K562 (cell line): ENCODE results near the gene KLRF1. TPM values are rescaled to one million over a fixed set of nuclear protein-coding genes. Genes with fewer than 3 reads are reported as not detected.

Experiments used
- ATAC-seq: fragments of 200-7000 bp; cut with Tn5 transposase; 3 replicates; pipeline ENCODE4 v1.9.1; 2020; ENCODE audit warnings: moderate library complexity
- BruUV-seq: library from RNA; stranded (reverse); fragments of 400-500 nt; replicated peaks from 2 replicates; lab custom pipeline; 2021; lab: Mats Ljungman, UMichigan
- CTCF ChIA-PET: fragments of 300-600 bp; formaldehyde crosslinking; extraction: SDS; loops from one replicate; lab custom pipeline; 2021; ENCODE audit warnings: low intra/inter-chr PET ratio; lab: Yijun Ruan, JAX
- POLR2A ChIA-PET: fragments of 300-600, 350-650 bp; sonication (Branson Sonifier 250); formaldehyde crosslinking; extraction: SDS; loops from one replicate; lab custom pipeline; 2021; ENCODE audit warnings: antibody characterized with exemption, inconsistent platforms; lab: Yijun Ruan, JAX
- DNase-seq, 4 experiments: peaks; one replicate each; pipeline versions ENCODE4 v3.0.0 to v3.0.0-alpha.2; 2011 to 2018; ENCODE audit warnings: low spot score in 3 of 4, mixed read lengths in 3 of 4; ENCODE audit errors: extremely low read depth in 1 of 4
- FAIRE-seq: peaks from 2 replicates; lab custom pipeline; 2011; peaks lifted over from hg19 to GRCh38; lab: Jason Lieb, UNC
- H2AFZ ChIP-seq: 2 replicates; pipeline ENCODE4 v1.6.0; 2011; ENCODE audit warnings: low read depth, low read length, control low read depth, inconsistent platforms
- H3K27ac ChIP-seq: fragments of 200-600 bp; 3 replicates; pipeline ENCODE4 v1.8.0; 2011; ENCODE audit warnings: low read depth, mild to moderate bottlenecking, control low read depth, inconsistent platforms, low read length, moderate library complexity, mixed read lengths; ENCODE audit errors: extremely low read depth
- H3K27me3 ChIP-seq, 2 experiments: fragments of 300-600 bp in 1 of 2; 2 replicates in 1 of 2; 3 replicates in 1 of 2; pipeline versions ENCODE4 v1.6.0 to v1.8.0; 2011; ENCODE audit warnings: inconsistent platforms in 2 of 2, low read length in 2 of 2, mild to moderate bottlenecking in 1 of 2, mixed read lengths in 1 of 2, moderate library complexity in 1 of 2; ENCODE audit not compliant: control insufficient read depth in 2 of 2, insufficient read depth in 2 of 2
- H3K36me3 ChIP-seq: fragments of 300-600 bp; 3 replicates; pipeline ENCODE4 v1.8.0; 2011; ENCODE audit warnings: mild to moderate bottlenecking, low read length, inconsistent platforms; ENCODE audit not compliant: control insufficient read depth, insufficient read depth
- H3K4me1 ChIP-seq, 2 experiments: fragments of 200-600 bp in 1 of 2; replicated peaks in 1 of 2; 2 replicates in 1 of 2; 3 replicates in 1 of 2; pipeline versions ENCODE4 v1.5.1 to v1.8.0; 2011; ENCODE audit warnings: inconsistent platforms in 2 of 2, low read length in 2 of 2, mild to moderate bottlenecking in 1 of 2, mixed read lengths in 1 of 2, moderate library complexity in 1 of 2; ENCODE audit not compliant: control insufficient read depth in 2 of 2, insufficient read depth in 2 of 2
- H3K4me2 ChIP-seq: 2 replicates; pipeline ENCODE4 v1.6.1; 2011; ENCODE audit warnings: low read length, control low read depth, inconsistent platforms, mixed read lengths; ENCODE audit not compliant: insufficient read depth
- H3K4me3 ChIP-seq: fragments of 200-600 bp; sonication (generic), shearing (Covaris generic); 2 replicates; pipeline ENCODE4 v1.5.1; 2016; ENCODE audit warnings: control low read depth, inconsistent platforms
- H3K79me2 ChIP-seq: fragments of 200-600 bp; 3 replicates; pipeline ENCODE4 v1.8.0; 2011; ENCODE audit warnings: low read length, inconsistent platforms; ENCODE audit not compliant: control insufficient read depth, insufficient read depth
- H3K9ac ChIP-seq, 2 experiments: 2 replicates each; pipeline versions ENCODE4 v1.6.0 to v1.6.1; 2011; ENCODE audit warnings: low read depth in 2 of 2, low read length in 2 of 2, control low read depth in 1 of 2, inconsistent platforms in 1 of 2, mild to moderate bottlenecking in 1 of 2, mixed read lengths in 1 of 2; ENCODE audit not compliant: insufficient read depth in 1 of 2
- H3K9me1 ChIP-seq: one replicate; pipeline ENCODE4 v1.6.0; 2011; ENCODE audit warnings: inconsistent platforms, mild to moderate bottlenecking, low read length, moderate library complexity; ENCODE audit not compliant: control insufficient read depth, insufficient read depth
- H3K9me3 ChIP-seq: replicated peaks from 2 replicates; pipeline ENCODE4 v1.5.1; 2011; ENCODE audit warnings: low read depth, low read length, inconsistent platforms; ENCODE audit not compliant: control insufficient read depth, insufficient read depth
- H4K20me1 ChIP-seq: replicated peaks from 2 replicates; pipeline ENCODE4 v1.6.1; 2011; ENCODE audit warnings: low read length, inconsistent platforms, mixed read lengths; ENCODE audit not compliant: control insufficient read depth, insufficient read depth
- CLOCK ChIP-seq: fragments of 250-450 bp; sonication (Bioruptor Pico); IDR thresholded peaks from 2 replicates; pipeline ENCODE4 v1.4.0; 2020; ENCODE audit warnings: mild to moderate bottlenecking, moderate library complexity, borderline replicate concordance
- HIVEP1 ChIP-seq: fragments of 250-450 bp; sonication (Bioruptor Pico); IDR thresholded peaks from 2 replicates; pipeline ENCODE4 v1.4.0; 2020; ENCODE audit warnings: mild to moderate bottlenecking
- MCM5 ChIP-seq: fragments of 450-650 bp; IDR thresholded peaks from 2 replicates; pipeline ENCODE4 v1.6.1; 2016; ENCODE audit warnings: low read depth
- RB1 ChIP-seq: fragments of 450-650 bp; IDR thresholded peaks from 2 replicates; pipeline ENCODE4 v1.6.1; 2017; ENCODE audit warnings: low read depth, mild to moderate bottlenecking
- RBM22 ChIP-seq: fragments of 200-400 bp; formaldehyde crosslinking; IDR thresholded peaks from 2 replicates; pipeline ENCODE4 v1.6.1; 2018; ENCODE audit warnings: low read length, low read depth; ENCODE audit not compliant: poor library complexity, severe bottlenecking
- SMARCE1 ChIP-seq: fragments of 450-650 bp; IDR thresholded peaks from 2 replicates; pipeline ENCODE4 v1.7.1; 2016; ENCODE audit warnings: mild to moderate bottlenecking
- WGBS: fragments of 100-300 bp; shearing (Covaris generic); methylation state at CpG from one replicate; pipeline ENCODE4 v1.1.6; 2016; ENCODE audit warnings: low coverage, mixed read lengths; ENCODE audit not compliant: insufficient coverage; ENCODE audit errors: missing lambda C conversion rate; 5-methylcytosine and 5-hydroxymethylcytosine counted together
- in situ Hi-C: fragments of 300-500 bp; cut with MboI; formaldehyde crosslinking; loops from 4 replicates; pipeline ENCODE4 v1.15.0; 2018; ENCODE audit warnings: inconsistent platforms, mixed read lengths
- intact Hi-C: fragments of 100-400 bp; cut with micrococcal nuclease; formaldehyde crosslinking; loops from 2 replicates; pipeline ENCODE4 v1.14.2; 2022
- polyA plus RNA-seq, 8 experiments: library from polyadenylated mRNA; depleted of rRNA in 4 of 8; stranded (reverse) in 5 of 8; unstranded in 3 of 8; fragments of >200 nt; fragmentation: Nextera tagmentation in 2 of 8; fragmentation: Illumina TruSeq in 1 of 8; extraction: Ambion mirVana in 2 of 8; extraction: Trizol in 1 of 8; gene quantifications; 2 replicates each; pipeline versions ENCODE4 v1.2.1 to v1.2.3, GENCODE V29; 2011 to 2014; ENCODE audit warnings: inconsistent platforms in 1 of 8, missing spikeins in 1 of 8
- total RNA-seq, 7 experiments: library from RNA; depleted of rRNA in 6 of 7; stranded (reverse); fragments of >200 nt in 6 of 7; fragmentation: Illumina TruSeq in 2 of 7; extraction: Trizol in 2 of 7; gene quantifications; 2 replicates each; pipeline versions ENCODE4 v1.2.1 to v1.2.3, GENCODE V29; 2011 to 2021; ENCODE audit warnings: low replicate concordance in 1 of 7
- TF ChIP-seq, protein P1 (sequence below): fragments of 250-450 bp; sonication (Bioruptor Pico); IDR thresholded peaks from 2 replicates; pipeline ENCODE4 v1.4.0; 2020; ENCODE audit warnings: borderline replicate concordance

Gene KLRF1
- total and polyA plus RNA-seq, 9 of the 15 experiments (the other 6 are each of a cell fraction or from before 2014, with no cell fraction given): 0.48 to 1.8 (median 1.1) TPM

DNA sequence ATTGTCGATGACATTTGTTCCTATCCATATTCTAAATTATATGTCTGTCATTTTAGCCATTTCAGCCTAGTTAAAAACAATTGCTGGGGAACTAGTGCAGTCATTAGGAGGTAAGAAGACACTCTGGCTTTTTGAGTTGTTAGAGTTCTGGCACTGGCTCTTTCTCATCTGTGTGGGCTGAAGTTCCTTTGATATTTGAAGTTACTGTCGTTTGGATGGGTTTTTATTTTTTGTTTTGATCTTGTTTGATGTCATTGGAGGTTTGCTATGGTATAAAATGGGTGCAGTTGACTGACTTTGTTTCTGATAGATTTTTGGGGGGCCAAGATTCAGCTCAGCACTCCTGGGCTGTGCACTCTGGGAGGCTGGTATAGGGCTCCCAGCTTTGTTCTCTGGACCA lies 45.9 kb upstream of the KLRF1 start:
- in situ Hi-C loops: no loop called here
- FAIRE-seq (no peak), DNase-seq (no peak), ATAC-seq (no peak)
- Histone ChIP-seq H3K9ac (no peak overlapping the region), H3K9me3 (no peaks in the 10 kb centered on the region), H4K20me1 (no peaks in the 10 kb centered on the region), H3K36me3 (no peaks in the 10 kb centered on the region), H3K4me3 (no peak overlapping the region), H3K4me1 (no peaks in the 10 kb centered on the region), H3K79me2 (no peaks in the 10 kb centered on the region), H3K27me3 (no peaks in the 10 kb centered on the region), H2AFZ (no peak overlapping the region), H3K4me2 (no peak overlapping the region), H3K9me1 (no peaks in the 10 kb centered on the region), H3K27ac (no peak overlapping the region)
- WGBS: 65% methylated on average over 2 of the region's 2 CpGs
- no TSS peak for BruUV-seq
- CTCF ChIA-PET: no interaction called here
- POLR2A ChIA-PET: interaction anchor here (1.1 kb wide), 1 partner anchor 30 kb away, joined by 3 read pairs; no protein-coding TSS in a partner anchor
- TF ChIP-seq SMARCE1: no peak
- TF ChIP-seq, protein P1, sequence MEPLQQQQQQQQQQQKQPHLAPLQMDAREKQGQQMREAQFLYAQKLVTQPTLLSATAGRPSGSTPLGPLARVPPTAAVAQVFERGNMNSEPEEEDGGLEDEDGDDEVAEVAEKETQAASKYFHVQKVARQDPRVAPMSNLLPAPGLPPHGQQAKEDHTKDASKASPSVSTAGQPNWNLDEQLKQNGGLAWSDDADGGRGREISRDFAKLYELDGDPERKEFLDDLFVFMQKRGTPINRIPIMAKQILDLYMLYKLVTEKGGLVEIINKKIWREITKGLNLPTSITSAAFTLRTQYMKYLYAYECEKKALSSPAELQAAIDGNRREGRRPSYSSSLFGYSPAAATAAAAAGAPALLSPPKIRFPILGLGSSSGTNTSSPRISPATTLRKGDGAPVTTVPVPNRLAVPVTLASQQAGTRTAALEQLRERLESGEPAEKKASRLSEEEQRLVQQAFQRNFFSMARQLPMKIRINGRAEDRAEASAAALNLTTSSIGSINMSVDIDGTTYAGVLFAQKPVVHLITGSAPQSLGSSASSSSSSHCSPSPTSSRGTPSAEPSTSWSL (CRISPR knock-in tag): no peak
- intact Hi-C loops: no loop called here

GRCh38 chr12:9782547-9783382 lies 44.5 kb upstream of the KLRF1 start:
- Histone ChIP-seq H3K4me3 (no peak overlapping the region), H3K27ac (no peak overlapping the region), H3K36me3 (no peaks in the 10 kb centered on the region), H3K79me2 (no peaks in the 10 kb centered on the region), H3K27me3 (no peaks in the 10 kb centered on the region), H3K4me1 (no peaks in the 10 kb centered on the region), H3K9ac (no peak overlapping the region), H3K9me3 (no peaks in the 10 kb centered on the region), H4K20me1 (no peaks in the 10 kb centered on the region), H2AFZ (peak overlapping the region; percentile 32; the same call in 1 of the 2 replicates), H3K4me2 (no peak overlapping the region), H3K9me1 (no peaks in the 10 kb centered on the region)
- in situ Hi-C loops: no loop called here
- FAIRE-seq (no peak), DNase-seq (no peak), ATAC-seq (no peak)
- BruUV-seq: no TSS peak
- WGBS: 54% methylated on average over 7 of the region's 7 CpGs
- ChIA-PET POLR2A (no interaction called here), CTCF (no interaction called here)
- intact Hi-C loops: no loop called here
- no peak for TF ChIP-seq MCM5
- no peak for TF ChIP-seq RBM22
- TF ChIP-seq HIVEP1 (CRISPR knock-in tag): no peak
- TF ChIP-seq RB1: no peak
- no peak for TF ChIP-seq CLOCK (CRISPR knock-in tag)
